NCI-H2227 (cell line): ENCODE data around the gene KLF14.
"Not testable (repeated sequence)": the region's sequence is repeated elsewhere in the genome, so short reads cannot be mapped to it uniquely, and the experiment has no call there.

Experiments
- DNase-seq: peaks from one replicate; lab custom pipeline; 2025; ENCODE audit not compliant: unreplicated experiment; lab: John Stamatoyannopoulos, UW

The KLF14 gene

GRCh38 chr7:130733931-130734814, at the start of gene KLF14:
Gene KLF14 (minus strand): TSS chr7:130734207. CDS start chr7:130734033, 174 bp downstream.
- DNase-seq = peak; percentile 77

DNA sequence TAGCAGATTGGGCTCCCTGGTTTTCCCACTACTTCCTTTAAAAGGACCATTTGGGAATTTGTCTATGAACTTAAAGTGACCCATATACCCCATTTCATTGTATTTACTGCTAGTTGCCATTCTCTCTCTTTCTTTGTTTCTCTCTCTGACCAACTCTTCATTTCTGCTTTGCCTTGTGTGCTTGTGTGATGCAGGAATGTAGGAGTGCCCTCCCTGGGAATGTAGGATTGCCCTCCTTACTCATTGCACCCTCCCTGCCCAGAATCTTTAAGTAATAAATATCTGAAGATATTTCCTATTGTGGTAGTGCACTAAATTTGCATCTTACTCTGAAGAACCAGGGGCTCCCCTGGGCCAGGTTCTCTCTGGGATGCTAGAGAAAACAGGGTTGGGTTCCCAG, 47.3 kb upstream of the KLF14 start:
- DNase-seq = no peak

DNA sequence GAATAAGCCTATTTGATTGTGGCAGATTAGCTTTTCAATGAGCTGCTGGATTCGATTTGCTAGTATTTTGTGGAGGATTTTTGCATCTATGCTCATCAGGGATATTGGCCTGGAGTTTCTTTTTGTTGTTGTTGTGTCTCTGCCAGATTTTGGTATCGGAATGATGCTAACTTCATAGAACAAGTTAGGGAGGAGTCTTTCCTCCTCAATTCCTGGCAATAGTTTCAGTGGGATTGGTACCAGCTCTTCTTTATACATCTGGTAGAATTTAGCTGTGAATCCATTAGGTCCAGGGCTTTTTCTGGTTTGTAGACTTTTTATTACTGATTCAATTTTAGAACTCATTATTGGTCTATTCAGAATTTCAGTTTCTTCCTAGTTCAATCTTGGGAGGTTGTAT, 43.4 kb upstream of the KLF14 start:
- no peak for DNase-seq

GRCh38 chr7:130772456-130772855, 38.4 kb upstream of the KLF14 start:
- not testable (repeated sequence) for DNase-seq

DNA sequence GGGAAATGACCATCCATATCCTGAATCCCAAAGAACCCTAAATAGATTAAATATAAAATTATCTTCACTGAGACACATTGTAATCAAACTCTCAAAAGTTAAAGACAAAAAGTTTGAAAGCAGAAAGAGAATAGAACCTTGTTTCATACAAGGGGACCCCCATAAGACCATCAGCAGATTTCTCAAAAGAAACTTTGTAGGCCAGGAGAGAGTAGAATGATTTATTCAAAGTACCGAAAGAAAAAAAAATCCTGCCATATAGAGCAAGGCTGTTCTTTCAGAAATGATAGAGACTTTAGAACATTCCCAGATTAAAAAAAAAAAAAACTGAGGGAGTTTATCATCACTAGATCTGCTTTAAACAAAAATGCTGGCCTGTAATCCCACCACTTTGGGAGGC, 34.8 kb upstream of the KLF14 start:
- no peak for DNase-seq

DNA sequence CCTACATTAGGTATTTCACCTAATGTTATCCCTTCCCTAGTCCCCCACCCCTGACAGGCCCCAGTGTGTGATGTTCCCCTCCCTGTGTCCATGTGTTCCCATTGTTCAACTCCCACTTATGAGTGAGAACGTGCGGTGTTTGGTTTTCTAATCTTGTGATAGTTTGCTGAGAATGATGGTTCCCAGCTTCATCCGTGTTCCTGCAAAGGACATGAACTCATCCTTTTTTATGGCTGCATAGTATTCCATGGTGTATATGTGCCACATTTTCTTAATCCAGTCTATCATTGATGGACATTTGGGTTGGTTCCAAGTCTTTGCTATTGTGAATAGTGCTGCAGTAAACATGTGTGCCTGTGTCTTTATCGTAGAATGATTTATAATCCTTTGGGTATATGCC, 30.6 kb upstream of the KLF14 start:
- DNase-seq = not testable (repeated sequence)

- DNase-seq = peak; percentile 65
These were observed 24.5 kb upstream of the KLF14 start for GRCh38 chr7:130758429-130759056.

GRCh38 chr7:130756316-130756715, 22.3 kb upstream of the KLF14 start:
- DNase-seq = no peak

DNA sequence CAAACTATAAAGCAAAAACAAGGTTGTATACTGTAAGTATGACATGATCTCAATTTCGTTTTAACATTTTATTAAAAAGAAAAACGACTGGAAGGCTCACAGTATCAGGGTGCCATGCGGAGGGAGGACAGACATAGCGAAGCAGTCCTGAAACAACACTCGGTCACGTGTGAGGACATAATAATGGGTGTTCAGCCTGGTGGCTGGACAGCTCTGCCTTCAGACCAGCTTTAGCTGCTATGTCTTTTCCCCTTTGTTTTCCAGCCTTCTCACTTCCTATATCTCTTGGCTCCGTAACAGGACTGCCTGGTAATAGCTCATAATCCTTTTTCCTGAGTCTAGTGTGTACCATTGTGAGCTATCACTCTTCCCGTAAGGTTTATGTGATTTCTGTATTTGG, 18.4 kb upstream of the KLF14 start:
- no peak for DNase-seq

DNA sequence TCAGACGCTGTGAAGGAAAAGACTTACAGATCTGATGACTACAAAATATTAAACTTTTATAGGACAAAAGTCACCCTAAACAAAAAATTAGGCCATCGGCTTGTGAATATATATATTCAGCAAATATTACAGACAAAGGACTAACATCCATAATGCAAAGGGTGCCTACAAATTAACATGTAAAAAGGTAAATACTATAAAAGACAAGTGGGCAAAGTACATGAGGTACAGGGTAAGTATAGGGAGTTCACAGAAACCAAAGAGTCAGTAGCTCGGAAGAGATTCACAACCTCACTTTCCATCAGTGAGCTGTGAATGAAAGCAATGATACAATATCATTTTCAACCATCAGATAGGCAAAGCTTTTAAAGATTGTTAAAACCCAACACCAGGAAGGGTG, 16.7 kb upstream of the KLF14 start:
- no peak for DNase-seq

- DNase-seq = no peak
These were observed 14.8 kb upstream of the KLF14 start for GRCh38 chr7:130748531-130749389.

DNA sequence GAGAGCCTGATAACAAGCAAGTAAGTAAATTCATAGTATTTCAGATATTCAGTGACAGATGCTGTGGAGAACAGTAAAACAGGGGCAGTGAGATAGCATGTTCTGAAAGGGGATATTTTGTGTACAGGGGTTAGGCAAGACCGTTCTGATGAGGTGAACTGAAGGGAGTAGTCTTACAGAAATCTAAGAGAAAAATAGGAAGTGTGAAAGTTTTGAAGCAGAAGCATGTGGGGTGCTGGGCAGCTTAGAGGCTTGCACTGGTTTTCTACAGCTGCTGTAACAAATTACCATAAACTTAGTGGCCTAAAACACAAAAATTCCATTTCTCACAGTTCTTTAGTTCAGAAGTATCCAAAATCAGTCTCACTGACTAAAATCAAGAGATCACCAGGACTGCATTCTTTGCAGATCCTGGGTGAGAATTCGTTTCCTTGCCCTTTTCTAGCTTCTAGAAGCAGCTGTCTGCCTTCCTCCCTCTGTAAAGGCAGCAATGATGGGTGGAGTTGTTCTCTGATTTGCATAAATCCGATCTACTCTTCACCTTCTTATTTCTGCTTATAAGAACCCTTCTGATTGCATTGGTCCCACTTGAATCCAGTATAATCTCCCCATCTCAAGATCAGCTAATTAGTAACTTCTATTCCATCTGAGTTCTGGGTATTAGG, 7.5 kb upstream of the KLF14 start:
- DNase-seq = no peak

DNA sequence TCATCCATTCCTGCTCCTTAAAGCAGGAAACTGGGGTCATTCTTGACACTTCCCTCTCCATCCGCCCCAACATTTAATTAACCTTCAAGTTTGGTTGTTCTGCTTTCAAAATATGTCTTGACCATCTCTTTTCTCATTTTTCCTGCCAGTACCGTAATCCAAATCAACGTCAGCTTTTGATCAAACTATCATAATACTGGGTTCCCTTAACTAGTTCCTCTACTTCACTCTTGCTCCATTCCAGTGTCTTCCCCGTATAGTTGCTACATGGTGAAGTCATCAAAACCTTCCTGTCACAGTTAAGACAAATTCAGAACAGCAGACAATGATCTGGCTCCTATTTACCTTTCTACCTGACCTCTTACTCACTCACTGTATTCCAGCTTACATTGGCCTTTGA, 6.6 kb upstream of the KLF14 start:
- no peak for DNase-seq

- no peak for DNase-seq
These were observed 2.4 kb upstream of the KLF14 start for GRCh38 chr7:130736298-130736900.

DNA sequence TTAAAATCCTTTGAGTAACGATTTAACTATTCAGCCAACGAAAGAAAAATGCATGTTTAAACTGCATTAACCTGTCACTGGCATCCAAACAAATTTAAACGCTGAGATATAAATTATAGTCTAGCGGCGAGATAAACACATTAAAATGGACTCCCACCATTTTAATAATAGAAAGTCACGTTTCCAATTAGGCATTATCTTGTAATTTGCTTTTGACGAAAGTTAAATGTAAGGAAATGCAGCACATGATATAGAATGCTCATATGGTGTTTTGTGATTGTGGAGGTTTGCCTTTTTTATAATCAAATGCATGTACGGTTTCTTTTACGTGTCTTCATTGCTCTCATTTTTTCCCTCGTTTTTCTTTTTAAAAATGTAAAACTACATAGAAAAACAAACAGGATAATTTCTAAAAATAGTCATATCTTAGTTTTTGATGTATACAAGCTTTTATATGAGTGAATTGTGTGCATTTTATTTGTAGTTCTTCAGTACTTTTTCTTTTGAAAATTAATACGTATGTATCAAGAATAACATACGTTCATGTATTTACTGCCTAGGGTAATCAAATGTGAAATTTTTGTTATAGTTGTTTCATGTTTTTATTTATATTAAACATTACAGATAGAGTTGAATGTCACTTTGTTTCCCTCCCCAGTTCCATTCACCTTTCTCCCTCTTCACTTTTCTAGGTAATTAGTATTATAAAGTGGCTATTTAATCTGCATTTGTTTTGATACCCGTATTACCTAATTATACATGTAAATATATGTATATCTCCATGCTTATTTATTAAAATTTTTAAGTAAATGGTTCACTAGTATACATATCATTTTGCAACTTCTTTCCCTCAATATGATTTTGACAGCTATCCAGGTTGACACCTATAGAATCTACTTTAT, 1.1 kb upstream of the KLF14 start:
- DNase-seq = no peak

- DNase-seq = peak; percentile 81
These were observed 752 bp downstream of the KLF14 start for GRCh38 chr7:130732980-130733930.

DNA sequence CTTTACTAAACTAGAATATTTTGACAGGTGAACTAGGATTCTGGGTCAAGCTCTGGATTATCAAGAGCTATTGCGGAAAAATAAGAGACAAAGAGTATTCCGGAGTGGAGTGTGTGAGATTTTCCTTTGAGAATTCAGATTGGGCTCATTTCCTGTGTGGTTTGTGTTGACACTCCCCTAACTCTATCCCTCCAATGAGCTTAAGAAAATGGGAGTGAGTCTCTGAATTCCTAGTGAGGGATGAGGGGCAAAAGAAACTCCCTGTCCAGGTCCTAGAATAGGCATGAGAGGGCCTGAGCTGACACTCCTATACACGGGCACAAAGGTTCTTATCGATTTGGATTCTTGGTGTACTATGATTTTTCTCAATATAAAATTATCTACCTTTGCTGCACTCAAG, 10.2 kb downstream of the KLF14 start:
- DNase-seq = no peak

GRCh38 chr7:130721486-130722277, 12.3 kb downstream of the KLF14 start:
- DNase-seq = peak; percentile 72
